ENCODE measurements around the gene HBB. TPM values are rescaled to one million over a fixed set of nuclear protein-coding genes. Genes with fewer than 3 reads are reported as not detected.

Gene HBB
- total RNA-seq, 1 experiment from 2014 or later: not detected

DNA sequence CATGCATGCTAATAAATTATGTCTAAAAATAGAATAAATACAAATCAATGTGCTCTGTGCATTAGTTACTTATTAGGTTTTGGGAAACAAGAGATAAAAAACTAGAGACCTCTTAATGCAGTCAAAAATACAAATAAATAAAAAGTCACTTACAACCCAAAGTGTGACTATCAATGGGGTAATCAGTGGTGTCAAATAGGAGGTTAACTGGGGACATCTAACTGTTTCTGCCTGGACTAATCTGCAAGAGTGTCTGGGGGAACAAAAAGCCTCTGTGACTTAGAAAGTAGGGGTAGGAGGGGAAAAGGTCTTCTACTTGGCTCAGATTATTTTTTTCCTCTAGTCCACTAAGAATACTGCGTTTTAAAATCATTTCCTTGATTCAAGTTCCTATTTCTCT is 810 bp upstream of the HBB start:
- no peaks in the 10 kb centered on the region for H3K9me3 Mint-ChIP-seq (ENCODE audit: unreplicated experiment)
- H3K36me3 Mint-ChIP-seq (ENCODE audit: insufficient read depth, unreplicated experiment): no peaks in the 10 kb centered on the region
- Histone ChIP-seq H3K27me3 (replicated peaks; ENCODE audit: control insufficient read depth, insufficient read depth, low read length) (no peaks in the 10 kb centered on the region), H3K9me3 (no peaks in the 10 kb centered on the region), H3K4me1 (no peaks in the 10 kb centered on the region), H3K4me3 (ENCODE audit: low read depth, low read length) (no peak overlapping the region), H3K36me3 (ENCODE audit: control insufficient read depth, insufficient read depth, low read length) (no peaks in the 10 kb centered on the region)
- intact Hi-C loops (cut with micrococcal nuclease; ENCODE audit: unreplicated experiment): no loop called here
- no TSS peak for BruUV-seq (replicated peaks)
- ChIA-PET POLR2A (no interaction called here), CTCF (interaction anchor here (0.7 kb wide), 1 partner anchor 11 kb away, joined by 3 read pairs; no protein-coding TSS in a partner anchor)
- no peak for DNase-seq
- no peak overlapping the region for H3K4me3 Mint-ChIP-seq (ENCODE audit: unreplicated experiment)
- TF ChIP-seq, protein P1, sequence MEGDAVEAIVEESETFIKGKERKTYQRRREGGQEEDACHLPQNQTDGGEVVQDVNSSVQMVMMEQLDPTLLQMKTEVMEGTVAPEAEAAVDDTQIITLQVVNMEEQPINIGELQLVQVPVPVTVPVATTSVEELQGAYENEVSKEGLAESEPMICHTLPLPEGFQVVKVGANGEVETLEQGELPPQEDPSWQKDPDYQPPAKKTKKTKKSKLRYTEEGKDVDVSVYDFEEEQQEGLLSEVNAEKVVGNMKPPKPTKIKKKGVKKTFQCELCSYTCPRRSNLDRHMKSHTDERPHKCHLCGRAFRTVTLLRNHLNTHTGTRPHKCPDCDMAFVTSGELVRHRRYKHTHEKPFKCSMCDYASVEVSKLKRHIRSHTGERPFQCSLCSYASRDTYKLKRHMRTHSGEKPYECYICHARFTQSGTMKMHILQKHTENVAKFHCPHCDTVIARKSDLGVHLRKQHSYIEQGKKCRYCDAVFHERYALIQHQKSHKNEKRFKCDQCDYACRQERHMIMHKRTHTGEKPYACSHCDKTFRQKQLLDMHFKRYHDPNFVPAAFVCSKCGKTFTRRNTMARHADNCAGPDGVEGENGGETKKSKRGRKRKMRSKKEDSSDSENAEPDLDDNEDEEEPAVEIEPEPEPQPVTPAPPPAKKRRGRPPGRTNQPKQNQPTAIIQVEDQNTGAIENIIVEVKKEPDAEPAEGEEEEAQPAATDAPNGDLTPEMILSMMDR (IDR thresholded peaks at IDR 0.05; ENCODE audit: insufficient read depth in 1 of 2, low read depth in 1 of 2, low read length in 1 of 2, severe bottlenecking in 1 of 2, unreplicated experiment in 1 of 2): no peak
- no peaks in the 10 kb centered on the region for H3K4me1 Mint-ChIP-seq (ENCODE audit: low read depth, unreplicated experiment)
- H3K27ac Mint-ChIP-seq (ENCODE audit: unreplicated experiment): no peak overlapping the region
- H3K27me3 Mint-ChIP-seq (ENCODE audit: insufficient read depth, unreplicated experiment): peaks cover 4% of the 10 kb centered on the region

DNA sequence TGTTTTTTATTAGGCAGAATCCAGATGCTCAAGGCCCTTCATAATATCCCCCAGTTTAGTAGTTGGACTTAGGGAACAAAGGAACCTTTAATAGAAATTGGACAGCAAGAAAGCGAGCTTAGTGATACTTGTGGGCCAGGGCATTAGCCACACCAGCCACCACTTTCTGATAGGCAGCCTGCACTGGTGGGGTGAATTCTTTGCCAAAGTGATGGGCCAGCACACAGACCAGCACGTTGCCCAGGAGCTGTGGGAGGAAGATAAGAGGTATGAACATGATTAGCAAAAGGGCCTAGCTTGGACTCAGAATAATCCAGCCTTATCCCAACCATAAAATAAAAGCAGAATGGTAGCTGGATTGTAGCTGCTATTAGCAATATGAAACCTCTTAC is 1.4 kb downstream of the HBB start:
- Histone ChIP-seq H3K4me1 (no peaks in the 10 kb centered on the region), H3K36me3 (ENCODE audit: control insufficient read depth, insufficient read depth, low read length) (no peaks in the 10 kb centered on the region), H3K9me3 (no peaks in the 10 kb centered on the region), H3K27me3 (replicated peaks; ENCODE audit: control insufficient read depth, insufficient read depth, low read length) (no peaks in the 10 kb centered on the region), H3K4me3 (ENCODE audit: low read depth, low read length) (no peak overlapping the region)
- Mint-ChIP-seq H3K4me1 (ENCODE audit: low read depth, unreplicated experiment) (no peaks in the 10 kb centered on the region), H3K9me3 (ENCODE audit: unreplicated experiment) (peaks cover 6% of the 10 kb centered on the region), H3K27me3 (ENCODE audit: insufficient read depth, unreplicated experiment) (peaks cover 3% of the 10 kb centered on the region), H3K36me3 (ENCODE audit: insufficient read depth, unreplicated experiment) (no peaks in the 10 kb centered on the region), H3K27ac (ENCODE audit: unreplicated experiment) (no peak overlapping the region), H3K4me3 (ENCODE audit: unreplicated experiment) (no peak overlapping the region)
- no peak for DNase-seq
- intact Hi-C loops (cut with micrococcal nuclease; ENCODE audit: unreplicated experiment): no loop called here
- CTCF ChIA-PET: no interaction called here
- TF ChIP-seq, protein P1 (IDR thresholded peaks at IDR 0.05; ENCODE audit: insufficient read depth in 1 of 2, low read depth in 1 of 2, low read length in 1 of 2, severe bottlenecking in 1 of 2, unreplicated experiment in 1 of 2): no peak
- POLR2A ChIA-PET: no interaction called here
- no TSS peak for BruUV-seq (replicated peaks)

DNA sequence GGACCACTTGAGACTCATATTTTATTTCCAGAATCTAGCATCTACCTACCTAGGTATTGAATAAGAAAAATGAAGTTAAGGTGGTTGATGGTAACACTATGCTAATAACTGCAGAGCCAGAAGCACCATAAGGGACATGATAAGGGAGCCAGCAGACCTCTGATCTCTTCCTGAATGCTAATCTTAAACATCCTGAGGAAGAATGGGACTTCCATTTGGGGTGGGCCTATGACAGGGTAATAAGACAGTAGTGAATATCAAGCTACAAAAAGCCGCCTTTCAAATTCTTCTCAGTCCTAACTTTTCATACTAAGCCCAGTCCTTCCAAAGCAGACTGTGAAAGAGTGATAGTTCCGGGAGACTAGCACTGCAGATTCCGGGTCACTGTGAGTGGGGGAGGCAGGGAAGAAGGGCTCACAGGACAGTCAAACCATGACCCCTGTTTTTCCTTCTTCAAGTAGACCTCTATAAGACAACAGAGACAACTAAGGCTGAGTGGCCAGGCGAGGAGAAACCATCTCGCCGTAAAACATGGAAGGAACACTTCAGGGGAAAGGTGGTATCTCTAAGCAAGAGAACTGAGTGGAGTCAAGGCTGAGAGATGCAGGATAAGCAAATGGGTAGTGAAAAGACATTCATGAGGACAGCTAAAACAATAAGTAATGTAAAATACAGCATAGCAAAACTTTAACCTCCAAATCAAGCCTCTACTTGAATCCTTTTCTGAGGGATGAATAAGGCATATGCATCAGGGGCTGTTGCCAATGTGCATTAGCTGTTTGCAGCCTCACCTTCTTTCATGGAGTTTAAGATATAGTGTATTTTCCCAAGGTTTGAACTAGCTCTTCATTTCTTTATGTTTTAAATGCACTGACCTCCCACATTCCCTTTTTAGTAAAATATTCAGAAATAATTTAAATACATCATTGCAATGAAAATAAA is 2.1 kb downstream of the HBB start:
- Mint-ChIP-seq H3K4me3 (ENCODE audit: unreplicated experiment) (no peak overlapping the region), H3K9me3 (ENCODE audit: unreplicated experiment) (peaks cover 9% of the 10 kb centered on the region), H3K4me1 (ENCODE audit: low read depth, unreplicated experiment) (no peaks in the 10 kb centered on the region), H3K27me3 (ENCODE audit: insufficient read depth, unreplicated experiment) (peaks cover 3% of the 10 kb centered on the region), H3K27ac (ENCODE audit: unreplicated experiment) (no peak overlapping the region), H3K36me3 (ENCODE audit: insufficient read depth, unreplicated experiment) (no peaks in the 10 kb centered on the region)
- no peaks in the 10 kb centered on the region for H3K36me3 ChIP-seq (ENCODE audit: control insufficient read depth, insufficient read depth, low read length)
- POLR2A ChIA-PET: no interaction called here
- no peaks in the 10 kb centered on the region for H3K4me1 ChIP-seq
- DNase-seq: no peak
- CTCF ChIA-PET: no interaction called here
- H3K9me3 ChIP-seq: no peaks in the 10 kb centered on the region
- no peaks in the 10 kb centered on the region for H3K27me3 ChIP-seq (replicated peaks; ENCODE audit: control insufficient read depth, insufficient read depth, low read length)
- intact Hi-C loops (cut with micrococcal nuclease; ENCODE audit: unreplicated experiment): no loop called here
- TF ChIP-seq, protein P1 (IDR thresholded peaks at IDR 0.05; ENCODE audit: insufficient read depth in 1 of 2, low read depth in 1 of 2, low read length in 1 of 2, severe bottlenecking in 1 of 2, unreplicated experiment in 1 of 2): no peak
- H3K4me3 ChIP-seq (ENCODE audit: low read depth, low read length): no peak overlapping the region
- no TSS peak for BruUV-seq (replicated peaks)

Measured in Caco-2 (cell line).